ENCODE data around the gene COLGALT1.

- TF ChIP-seq CTCF (tag by site-specific recombination; IDR thresholded peaks at IDR 0.05) (no peak), HOXD13 (CRISPR knock-in tag; IDR thresholded peaks at IDR 0.05; ENCODE audit: borderline replicate concordance) (no peak), KLF17 (tag by site-specific recombination; IDR thresholded peaks at IDR 0.05) (no peak), ZNF274 (IDR thresholded peaks at IDR 0.05; ENCODE audit: low read length) (no peak), ZNF274 (tag by site-specific recombination; IDR thresholded peaks at IDR 0.05; ENCODE audit: borderline replicate concordance) (no peak), BCL11A (tag by site-specific recombination; IDR thresholded peaks at IDR 0.05; ENCODE audit: low read depth) (peak; percentile 88), ZNF140 (tag by site-specific recombination; IDR thresholded peaks at IDR 0.05) (no peak), PRDM10 (tag by site-specific recombination; IDR thresholded peaks at IDR 0.05) (no peak), ZNF292 (tag by site-specific recombination; IDR thresholded peaks at IDR 0.05; ENCODE audit: borderline replicate concordance, low read depth) (no peak), KLF16 (tag by site-specific recombination; IDR thresholded peaks at IDR 0.05) (no peak), ZNF133 (tag by site-specific recombination; IDR thresholded peaks at IDR 0.05) (no peak), PRDM1 (tag by site-specific recombination; IDR thresholded peaks at IDR 0.05) (no peak), INSM2 (tag by site-specific recombination; IDR thresholded peaks at IDR 0.05) (no peak)
Observed at GRCh38 chr19:17624314-17624991, 69.0 kb downstream of the COLGALT1 start.
